ENCODE measurements around the gene MYLK.

The MYLK gene

GRCh38 chr3:123584284-123584987 lies 299.7 kb downstream of the MYLK start:
- peak; percentile 44 for DNase-seq

GRCh38 chr3:123583561-123583960 lies 300.6 kb downstream of the MYLK start:
- DNase-seq: no peak

GRCh38 chr3:123582315-123582714 lies 301.8 kb downstream of the MYLK start:
- DNase-seq: no peak

GRCh38 chr3:123576122-123576521 lies 308.0 kb downstream of the MYLK start:
- no peak for DNase-seq

GRCh38 chr3:123571973-123572365 lies 312.2 kb downstream of the MYLK start:
- no peak for DNase-seq

- DNase-seq: no peak
Observed at GRCh38 chr3:123571264-123571972, 312.7 kb downstream of the MYLK start.

- no peak for DNase-seq
Observed at GRCh38 chr3:123568875-123569274, 315.3 kb downstream of the MYLK start.

- DNase-seq: no peak
Observed at GRCh38 chr3:123568034-123568433, 316.1 kb downstream of the MYLK start.

GRCh38 chr3:123564056-123564455 lies 320.1 kb downstream of the MYLK start:
- no peak for DNase-seq

- no peak for DNase-seq
Observed at GRCh38 chr3:123562547-123562946, 321.6 kb downstream of the MYLK start.

- no peak for DNase-seq
Observed at GRCh38 chr3:123561188-123561587, 322.9 kb downstream of the MYLK start.

Data from DMS79 treated with DMSO at 0.1 percent for 48 hours (cell line).